Activated naive CD4-positive, alpha-beta T cell treated with anti-CD3 and anti-CD28 coated beads, Interleukin-2, amount 10 ng/mL, durations not matched to agents 7 days and 5 days (primary cell): ENCODE data around the gene GPC6.

ENCODE experiments used
- CTCF ChIA-PET: fragments of 350-600 bp; sonication (Branson Sonifier 250); formaldehyde crosslinking; loops from one replicate; lab custom pipeline; 2021; ENCODE audit warnings: antibody characterized with exemption; lab: Charles Lee
- DNase-seq: peaks from one replicate; pipeline ENCODE4 v3.0.0-alpha.2; 2020
- H3K27ac Mint-ChIP-seq: one replicate; pipeline ENCODE4 v1.8.0; 2021; ENCODE audit warnings: mild to moderate bottlenecking, moderate library complexity, mixed read lengths
- H3K27me3 Mint-ChIP-seq: one replicate; pipeline ENCODE4 v1.8.0; 2021; ENCODE audit warnings: mild to moderate bottlenecking, mixed read lengths
- H3K36me3 Mint-ChIP-seq: one replicate; pipeline ENCODE4 v1.8.0; 2021; ENCODE audit warnings: mixed read lengths
- H3K4me1 Mint-ChIP-seq: one replicate; pipeline ENCODE4 v1.8.0; 2021; ENCODE audit warnings: mixed read lengths
- H3K4me3 Mint-ChIP-seq: one replicate; pipeline ENCODE4 v1.8.0; 2021; ENCODE audit warnings: mild to moderate bottlenecking, moderate library complexity, mixed read lengths
- H3K9me3 Mint-ChIP-seq: one replicate; pipeline ENCODE4 v1.8.0; 2021; ENCODE audit warnings: mixed read lengths

The GPC6 gene

DNA sequence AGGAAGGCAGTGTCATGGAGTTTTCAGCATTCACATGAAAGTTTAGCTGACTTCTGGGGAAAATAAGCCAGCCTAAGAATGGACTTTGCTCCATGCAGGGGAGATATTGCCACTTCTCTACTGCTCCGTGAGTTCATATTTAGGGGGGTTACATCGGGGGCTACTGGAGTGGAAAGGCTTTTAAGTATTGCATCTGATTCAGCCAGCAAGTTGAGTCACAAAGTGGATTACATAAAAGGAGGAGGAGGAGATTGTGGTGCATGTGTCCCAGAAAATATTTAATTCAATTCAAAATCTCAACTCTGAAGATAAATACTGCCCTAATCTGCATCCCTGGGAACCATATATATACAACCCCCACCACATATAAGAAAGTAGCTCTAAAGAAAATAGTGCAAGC is 635.7 kb downstream of the GPC6 start:
- no peaks in the 10 kb centered on the region for H3K36me3 Mint-ChIP-seq
- no peak overlapping the region for H3K27ac Mint-ChIP-seq
- no peaks in the 10 kb centered on the region for H3K9me3 Mint-ChIP-seq
- no peak overlapping the region for H3K4me3 Mint-ChIP-seq
- H3K27me3 Mint-ChIP-seq: no peaks in the 10 kb centered on the region
- DNase-seq: no peak
- no peaks in the 10 kb centered on the region for H3K4me1 Mint-ChIP-seq
- CTCF ChIA-PET: no interaction called here

DNA sequence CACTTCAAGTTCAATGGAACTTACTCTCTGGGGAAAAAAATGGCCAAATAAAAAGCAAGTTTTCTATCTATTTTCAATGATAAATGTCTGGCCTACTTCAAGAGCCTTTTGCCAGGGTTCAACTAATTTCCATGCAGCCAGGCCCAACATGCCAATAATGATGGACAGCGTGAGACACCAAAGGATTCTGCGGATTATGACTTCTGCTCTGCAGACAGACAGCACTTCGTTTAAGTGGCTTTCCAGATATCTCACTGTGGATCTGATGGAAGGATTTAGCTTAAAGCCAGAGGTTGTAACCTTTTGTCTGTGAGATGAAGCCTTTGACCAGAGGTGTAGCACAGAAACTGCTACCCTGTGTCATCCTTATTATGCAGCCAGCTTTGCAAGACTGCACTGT is 638.6 kb downstream of the GPC6 start:
- Mint-ChIP-seq H3K4me1 (no peaks in the 10 kb centered on the region), H3K27me3 (no peaks in the 10 kb centered on the region), H3K4me3 (no peak overlapping the region), H3K27ac (no peak overlapping the region), H3K9me3 (no peaks in the 10 kb centered on the region), H3K36me3 (no peaks in the 10 kb centered on the region)
- no peak for DNase-seq
- CTCF ChIA-PET: no interaction called here

DNA sequence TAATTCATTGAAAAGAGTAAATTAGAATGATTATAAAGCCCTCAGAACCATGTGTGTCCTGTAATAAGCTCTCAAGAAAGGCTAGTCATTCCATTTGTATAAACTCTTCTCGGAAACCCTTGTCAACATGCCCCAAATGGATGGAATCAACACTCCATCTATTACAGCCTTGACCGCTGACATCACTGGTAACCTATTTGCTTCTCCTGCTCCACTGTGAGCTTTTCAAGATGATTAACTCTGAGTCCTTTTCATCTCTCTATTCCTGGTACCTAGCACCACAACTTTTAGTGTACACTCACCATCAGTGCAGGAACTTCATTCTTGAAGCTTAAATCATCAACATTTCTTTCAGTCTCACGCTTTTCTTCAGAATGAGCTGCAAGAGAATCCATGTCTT is 640.9 kb downstream of the GPC6 start:
- CTCF ChIA-PET: no interaction called here
- no peaks in the 10 kb centered on the region for H3K4me1 Mint-ChIP-seq
- no peaks in the 10 kb centered on the region for H3K27me3 Mint-ChIP-seq
- H3K36me3 Mint-ChIP-seq: no peaks in the 10 kb centered on the region
- H3K9me3 Mint-ChIP-seq: no peaks in the 10 kb centered on the region
- no peak for DNase-seq
- H3K27ac Mint-ChIP-seq: no peak overlapping the region
- no peak overlapping the region for H3K4me3 Mint-ChIP-seq

DNA sequence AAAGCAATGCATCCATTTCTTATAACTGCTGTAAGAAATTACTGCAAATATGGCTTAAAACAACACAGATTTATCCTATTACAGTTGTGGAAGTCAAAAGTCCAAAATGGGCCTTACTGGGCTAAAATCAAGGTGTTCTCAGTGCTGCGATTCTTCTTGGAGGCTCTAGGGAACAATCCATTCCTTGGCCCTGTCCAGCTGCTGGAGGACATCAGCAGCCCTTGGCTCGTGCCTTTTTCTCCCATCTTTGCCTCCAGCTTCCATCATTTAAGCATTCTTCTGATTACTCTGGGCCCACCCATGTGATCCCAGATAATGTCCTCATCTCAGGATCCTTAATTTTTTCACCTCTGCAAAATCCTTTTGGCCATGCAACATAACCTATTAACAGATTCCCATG is 645.8 kb downstream of the GPC6 start:
- no peaks in the 10 kb centered on the region for H3K36me3 Mint-ChIP-seq
- no peaks in the 10 kb centered on the region for H3K9me3 Mint-ChIP-seq
- DNase-seq: no peak
- no peak overlapping the region for H3K4me3 Mint-ChIP-seq
- H3K27me3 Mint-ChIP-seq: no peaks in the 10 kb centered on the region
- CTCF ChIA-PET: no interaction called here
- H3K27ac Mint-ChIP-seq: no peak overlapping the region
- H3K4me1 Mint-ChIP-seq: no peaks in the 10 kb centered on the region

DNA sequence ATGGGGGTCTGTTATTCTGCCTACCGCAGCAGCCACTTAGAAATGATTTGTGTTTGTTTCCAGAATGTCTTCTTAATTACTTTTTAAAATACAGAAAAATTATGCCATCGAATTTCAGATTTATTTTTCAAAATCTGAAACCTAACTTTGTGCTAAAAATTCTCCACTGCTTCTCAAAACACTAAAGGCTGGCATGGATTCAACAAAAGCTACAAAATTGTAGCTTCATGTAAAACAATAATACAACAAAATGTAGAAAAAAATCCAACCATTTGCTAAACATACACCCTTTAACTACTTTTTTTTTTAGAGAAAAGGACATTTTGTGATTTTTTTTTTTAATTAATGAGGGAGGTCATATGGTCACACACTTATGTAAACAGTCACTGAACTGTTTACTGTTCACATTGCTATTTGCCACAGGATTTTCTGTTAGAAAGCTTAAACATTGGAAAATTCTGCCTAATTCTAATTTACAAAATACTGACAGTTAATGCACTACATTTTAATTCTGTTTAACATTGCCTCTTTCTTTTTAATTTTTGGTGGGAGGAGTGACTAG is 646.3 kb downstream of the GPC6 start:
- Mint-ChIP-seq H3K4me1 (no peaks in the 10 kb centered on the region), H3K27ac (no peak overlapping the region), H3K4me3 (no peak overlapping the region), H3K27me3 (no peaks in the 10 kb centered on the region), H3K36me3 (no peaks in the 10 kb centered on the region), H3K9me3 (no peaks in the 10 kb centered on the region)
- no peak for DNase-seq
- CTCF ChIA-PET: no interaction called here

DNA sequence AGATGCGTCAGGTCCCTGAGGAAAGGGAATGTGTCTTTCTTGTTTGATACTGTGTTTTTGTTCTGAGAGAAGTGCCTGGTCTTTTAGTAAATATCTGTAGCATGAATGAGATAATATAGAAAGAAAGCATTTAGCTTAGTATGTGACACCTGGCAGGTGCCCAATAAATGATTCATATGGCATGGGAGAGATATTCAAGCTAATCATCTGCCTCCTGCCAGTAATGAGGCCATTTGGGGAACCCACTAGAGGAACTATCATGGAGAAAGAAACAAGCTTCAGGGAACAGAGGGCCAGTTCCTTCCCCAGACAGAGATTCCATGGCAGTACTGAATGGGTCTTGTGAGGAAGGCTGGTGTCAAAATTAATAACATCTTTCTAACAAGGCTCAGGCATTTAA is 648.9 kb downstream of the GPC6 start:
- H3K4me1 Mint-ChIP-seq: no peaks in the 10 kb centered on the region
- CTCF ChIA-PET: no interaction called here
- H3K9me3 Mint-ChIP-seq: peaks cover 4% of the 10 kb centered on the region
- no peak for DNase-seq
- no peaks in the 10 kb centered on the region for H3K27me3 Mint-ChIP-seq
- no peak overlapping the region for H3K27ac Mint-ChIP-seq
- no peak overlapping the region for H3K4me3 Mint-ChIP-seq
- no peaks in the 10 kb centered on the region for H3K36me3 Mint-ChIP-seq

DNA sequence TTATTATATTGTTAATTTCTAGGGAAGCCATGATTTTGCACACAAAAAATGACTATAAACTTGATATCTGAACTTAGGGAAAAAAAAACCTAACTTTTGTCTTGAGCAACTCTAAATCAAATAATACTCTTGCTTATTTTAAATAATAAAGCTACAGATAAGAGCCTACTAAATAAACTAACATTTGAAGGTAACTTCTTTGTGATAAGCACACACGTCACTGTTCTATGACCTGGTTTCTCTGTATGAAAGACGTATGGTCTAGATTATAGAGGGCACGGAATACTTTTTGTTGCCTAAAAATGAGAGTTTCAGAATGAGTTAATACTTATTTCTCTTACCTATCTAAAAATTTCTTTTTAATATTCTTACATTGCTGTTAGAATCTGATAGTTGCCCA is 649.6 kb downstream of the GPC6 start:
- peaks cover 4% of the 10 kb centered on the region for H3K9me3 Mint-ChIP-seq
- no peaks in the 10 kb centered on the region for H3K36me3 Mint-ChIP-seq
- no peak overlapping the region for H3K4me3 Mint-ChIP-seq
- no peak overlapping the region for H3K27ac Mint-ChIP-seq
- no peaks in the 10 kb centered on the region for H3K27me3 Mint-ChIP-seq
- CTCF ChIA-PET: no interaction called here
- H3K4me1 Mint-ChIP-seq: no peaks in the 10 kb centered on the region
- DNase-seq: no peak

DNA sequence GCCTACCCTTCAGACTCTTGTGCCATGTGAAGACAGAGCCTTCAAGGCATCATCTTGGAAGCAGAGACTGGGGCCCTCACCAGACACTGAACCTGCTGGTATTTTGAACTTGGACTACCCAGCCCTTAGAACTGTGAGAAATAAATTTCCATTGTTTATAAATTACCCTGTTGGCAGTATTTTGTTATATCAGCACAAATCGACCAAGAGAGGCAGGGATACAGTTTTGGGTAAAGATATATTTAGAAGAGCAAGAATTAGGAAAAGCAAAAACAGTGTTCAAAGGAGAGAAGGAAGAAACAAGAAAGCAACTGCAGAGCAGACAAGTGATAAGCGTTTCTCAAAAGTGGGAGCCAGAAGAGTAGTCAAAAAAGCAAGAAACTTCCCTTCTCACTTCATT is 652.1 kb downstream of the GPC6 start:
- no peaks in the 10 kb centered on the region for H3K4me1 Mint-ChIP-seq
- H3K9me3 Mint-ChIP-seq: peaks cover 4% of the 10 kb centered on the region
- H3K36me3 Mint-ChIP-seq: no peaks in the 10 kb centered on the region
- DNase-seq: no peak
- no peaks in the 10 kb centered on the region for H3K27me3 Mint-ChIP-seq
- CTCF ChIA-PET: no interaction called here
- no peak overlapping the region for H3K27ac Mint-ChIP-seq
- no peak overlapping the region for H3K4me3 Mint-ChIP-seq

DNA sequence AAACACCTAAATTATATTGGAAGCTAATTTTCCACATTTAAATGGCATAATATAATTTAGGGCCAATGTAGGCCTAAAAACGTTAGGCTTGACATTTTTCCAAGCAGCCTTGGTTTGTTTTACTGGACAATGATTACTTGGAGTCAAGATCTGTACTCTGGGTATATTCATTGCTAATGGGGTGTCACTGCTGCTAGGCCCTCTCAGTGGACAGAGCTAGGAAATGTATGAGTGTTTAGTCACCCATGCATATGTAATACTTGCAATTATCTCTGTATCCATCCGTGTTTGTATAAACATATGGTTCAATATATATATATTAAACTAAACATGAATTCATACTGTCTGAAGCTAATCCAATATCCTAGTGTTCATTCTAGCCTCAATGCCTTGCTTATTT is 654.8 kb downstream of the GPC6 start:
- H3K36me3 Mint-ChIP-seq: no peaks in the 10 kb centered on the region

DNA sequence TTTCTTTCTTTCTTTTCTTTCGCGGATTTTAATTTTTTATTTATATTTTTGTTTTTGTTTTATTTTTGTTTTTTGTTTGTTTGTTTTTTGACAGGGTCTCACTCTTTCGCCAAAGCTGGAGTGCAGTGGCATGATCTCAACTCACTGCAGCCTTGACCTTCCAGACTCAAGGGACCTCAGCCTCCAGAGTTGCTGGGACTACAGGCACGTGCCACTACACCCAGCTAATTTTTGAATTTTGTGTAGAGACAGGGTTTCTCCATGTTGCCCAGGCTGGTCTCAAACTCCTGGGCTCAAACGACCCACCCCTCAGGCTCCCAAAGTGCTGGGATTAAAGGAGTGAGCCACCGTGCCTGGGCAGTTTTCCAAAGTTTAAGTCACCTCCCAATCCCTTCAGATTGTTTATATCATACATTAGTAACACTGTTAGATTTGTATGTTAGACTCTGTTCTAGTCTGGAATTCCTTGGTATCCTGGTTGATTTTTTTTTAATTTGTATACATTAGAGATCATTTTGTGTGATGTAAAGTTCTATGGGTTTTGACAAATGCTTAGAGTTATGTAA is 655.6 kb downstream of the GPC6 start:
- CTCF ChIA-PET: no interaction called here
- Mint-ChIP-seq H3K4me3 (no peak overlapping the region), H3K36me3 (no peaks in the 10 kb centered on the region), H3K27ac (no peak overlapping the region), H3K27me3 (no peaks in the 10 kb centered on the region), H3K4me1 (no peaks in the 10 kb centered on the region), H3K9me3 (peaks cover 4% of the 10 kb centered on the region)
- DNase-seq: no peak

More for the DNA sequence above, 654.8 kb downstream of the GPC6 start:
- no peak overlapping the region for H3K27ac Mint-ChIP-seq
- no peak overlapping the region for H3K4me3 Mint-ChIP-seq
- peaks cover 4% of the 10 kb centered on the region for H3K9me3 Mint-ChIP-seq
- no peaks in the 10 kb centered on the region for H3K4me1 Mint-ChIP-seq
- no peaks in the 10 kb centered on the region for H3K27me3 Mint-ChIP-seq
- no peak for DNase-seq
- CTCF ChIA-PET: no interaction called here

DNA sequence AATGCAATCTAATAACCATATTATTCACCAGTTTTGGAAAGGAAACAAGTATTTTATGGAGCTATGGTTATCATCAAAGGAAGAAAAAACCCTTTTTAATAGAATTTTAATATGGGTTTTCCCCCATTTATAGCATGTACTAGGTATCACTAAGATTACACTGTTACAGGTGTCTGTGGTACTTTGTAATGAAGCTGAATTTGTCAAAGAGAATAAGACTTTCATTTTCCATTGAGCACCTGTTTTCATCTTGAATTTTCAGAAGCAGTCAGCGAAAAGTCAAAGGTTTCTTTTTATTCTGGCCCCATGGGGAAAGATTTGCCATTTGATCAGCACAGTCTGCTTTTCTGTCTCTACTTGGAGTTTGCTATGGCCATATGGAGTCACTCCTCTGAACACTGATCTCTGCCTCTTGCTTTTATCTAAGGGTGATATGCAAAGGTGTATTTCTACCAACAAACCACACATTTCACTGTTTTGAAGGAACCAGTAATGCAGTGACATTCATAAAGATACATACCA is 662.9 kb downstream of the GPC6 start:
- no peak overlapping the region for H3K4me3 Mint-ChIP-seq
- CTCF ChIA-PET: no interaction called here
- no peaks in the 10 kb centered on the region for H3K27me3 Mint-ChIP-seq
- no peaks in the 10 kb centered on the region for H3K9me3 Mint-ChIP-seq
- no peak for DNase-seq
- H3K27ac Mint-ChIP-seq: no peak overlapping the region
- no peaks in the 10 kb centered on the region for H3K36me3 Mint-ChIP-seq
- H3K4me1 Mint-ChIP-seq: no peaks in the 10 kb centered on the region

DNA sequence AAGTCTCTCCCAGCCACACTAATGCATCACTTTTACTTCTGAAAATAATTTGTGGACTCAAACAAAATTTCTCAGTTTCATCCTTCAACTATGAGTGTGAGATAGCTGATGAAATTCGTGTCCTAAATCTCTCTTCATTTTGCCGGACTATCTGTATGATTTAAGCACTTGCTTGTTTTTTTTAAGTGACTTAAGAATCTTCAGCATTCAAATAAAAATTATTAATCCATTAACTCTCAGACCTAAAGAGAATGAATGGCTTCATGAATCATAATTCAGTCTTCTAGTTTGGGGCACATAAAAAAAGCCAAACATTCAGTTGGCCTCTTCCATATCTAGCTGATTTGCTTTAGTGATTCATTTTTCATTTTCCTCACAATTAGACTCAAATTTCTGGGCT is 673.4 kb downstream of the GPC6 start:
- no peak for DNase-seq
- Mint-ChIP-seq H3K36me3 (no peaks in the 10 kb centered on the region), H3K4me3 (no peak overlapping the region), H3K4me1 (no peaks in the 10 kb centered on the region), H3K27ac (no peak overlapping the region), H3K9me3 (no peaks in the 10 kb centered on the region), H3K27me3 (no peaks in the 10 kb centered on the region)
- CTCF ChIA-PET: no interaction called here

DNA sequence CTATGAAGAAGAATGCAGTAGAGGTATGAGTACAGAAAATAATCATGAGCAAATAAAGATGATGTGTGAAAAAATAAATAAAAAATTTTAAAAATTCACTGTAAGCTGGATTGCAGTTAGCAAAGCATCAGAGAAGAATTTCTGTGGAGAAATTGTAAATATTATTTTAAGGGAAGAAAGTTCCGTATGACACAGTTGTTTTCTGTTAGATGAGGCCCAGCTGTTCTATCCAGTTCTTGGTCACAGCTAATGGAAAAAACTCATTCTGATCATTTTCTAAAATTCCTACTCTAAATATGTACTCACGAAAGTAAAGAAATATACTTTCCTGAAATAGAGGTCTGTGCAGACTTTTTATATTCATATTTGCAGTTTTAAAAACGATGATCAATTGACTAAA is 674.1 kb downstream of the GPC6 start:
- Mint-ChIP-seq H3K4me1 (no peaks in the 10 kb centered on the region), H3K4me3 (no peak overlapping the region), H3K9me3 (no peaks in the 10 kb centered on the region), H3K27me3 (no peaks in the 10 kb centered on the region), H3K36me3 (no peaks in the 10 kb centered on the region), H3K27ac (no peak overlapping the region)
- CTCF ChIA-PET: no interaction called here
- no peak for DNase-seq

DNA sequence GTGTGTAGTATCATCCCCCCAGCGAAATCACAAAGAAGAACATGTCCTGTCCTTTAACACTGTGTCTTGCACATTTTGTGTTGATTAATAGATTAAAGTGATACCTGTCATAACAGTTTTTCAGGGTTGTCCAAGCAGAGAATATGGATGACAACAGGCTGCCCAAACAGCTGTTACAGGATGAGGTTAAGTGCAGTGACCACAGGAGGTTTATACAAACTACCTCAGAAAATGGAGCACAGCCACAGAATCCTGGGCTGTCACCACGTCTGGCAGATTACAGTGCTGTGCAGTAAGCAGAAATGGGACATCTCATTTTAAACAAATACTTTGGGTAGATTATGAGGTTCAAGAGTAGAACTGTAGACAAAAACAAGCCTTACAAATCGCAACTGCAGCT is 677.3 kb downstream of the GPC6 start:
- H3K4me1 Mint-ChIP-seq: no peaks in the 10 kb centered on the region
- CTCF ChIA-PET: no interaction called here
- no peak for DNase-seq
- no peak overlapping the region for H3K4me3 Mint-ChIP-seq
- no peaks in the 10 kb centered on the region for H3K27me3 Mint-ChIP-seq
- no peaks in the 10 kb centered on the region for H3K36me3 Mint-ChIP-seq
- H3K27ac Mint-ChIP-seq: no peak overlapping the region
- H3K9me3 Mint-ChIP-seq: no peaks in the 10 kb centered on the region

DNA sequence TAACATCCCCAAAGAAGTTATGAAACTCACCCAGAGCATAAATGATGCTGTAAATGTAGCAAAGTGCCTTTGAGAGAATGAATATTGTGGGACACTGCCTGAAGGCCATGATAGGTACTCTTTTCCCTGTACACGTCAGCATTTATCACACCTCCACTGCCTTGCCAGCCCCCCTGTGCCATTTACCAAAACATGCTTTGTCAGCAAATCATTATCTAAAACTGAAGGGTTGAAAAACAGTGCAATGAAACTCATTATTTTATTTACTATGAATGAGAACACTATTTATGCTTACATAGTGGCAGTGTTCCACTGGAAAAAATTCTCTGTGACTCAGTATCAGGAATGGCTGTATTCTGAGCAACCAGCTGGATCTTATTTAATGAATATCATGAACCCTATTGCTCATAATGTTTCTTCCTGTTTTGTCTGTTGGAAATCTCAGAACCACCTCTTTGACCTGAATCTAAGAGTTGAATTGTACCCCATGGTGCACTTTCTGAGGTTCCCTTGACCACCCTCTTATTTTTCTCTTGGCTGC is 688.7 kb downstream of the GPC6 start:
- H3K9me3 Mint-ChIP-seq: no peaks in the 10 kb centered on the region
- CTCF ChIA-PET: no interaction called here
- H3K4me1 Mint-ChIP-seq: no peaks in the 10 kb centered on the region

More for the DNA sequence above, 688.7 kb downstream of the GPC6 start:
- Mint-ChIP-seq H3K36me3 (no peaks in the 10 kb centered on the region), H3K27me3 (no peaks in the 10 kb centered on the region), H3K4me3 (no peak overlapping the region), H3K27ac (no peak overlapping the region)
- no peak for DNase-seq
